ENCODE measurements around the gene NCOR1.
A peak's percentile ranks its signal among the peaks of the same experiment; 100 is the strongest.
"Not testable (repeated sequence)": the region's sequence is repeated elsewhere in the genome, so short reads cannot be mapped to it uniquely, and the experiment has no call there.

Gene NCOR1

DNA sequence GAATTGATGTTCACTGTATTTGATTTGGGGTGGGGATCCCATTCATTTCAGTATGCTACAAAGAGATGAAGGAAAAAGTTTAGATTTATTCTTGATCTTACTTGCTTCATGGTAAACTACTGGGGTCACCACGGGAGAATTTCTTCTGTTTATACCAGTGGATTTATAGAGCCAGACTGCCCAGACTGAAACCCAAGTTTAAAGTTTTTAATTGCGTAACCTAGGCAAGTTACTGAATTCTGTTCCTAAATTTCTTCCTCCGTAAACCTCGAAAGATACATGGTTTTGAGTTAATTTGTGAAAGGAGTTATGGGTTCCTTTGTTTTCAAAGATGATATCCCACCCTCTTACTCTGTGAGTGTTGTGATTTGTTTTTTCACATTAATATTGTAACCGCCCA, 28.1 kb upstream of the NCOR1 start:
- DNase-seq (ENCODE audit: low spot score) = no peak
- TF ChIP-seq, protein P1, sequence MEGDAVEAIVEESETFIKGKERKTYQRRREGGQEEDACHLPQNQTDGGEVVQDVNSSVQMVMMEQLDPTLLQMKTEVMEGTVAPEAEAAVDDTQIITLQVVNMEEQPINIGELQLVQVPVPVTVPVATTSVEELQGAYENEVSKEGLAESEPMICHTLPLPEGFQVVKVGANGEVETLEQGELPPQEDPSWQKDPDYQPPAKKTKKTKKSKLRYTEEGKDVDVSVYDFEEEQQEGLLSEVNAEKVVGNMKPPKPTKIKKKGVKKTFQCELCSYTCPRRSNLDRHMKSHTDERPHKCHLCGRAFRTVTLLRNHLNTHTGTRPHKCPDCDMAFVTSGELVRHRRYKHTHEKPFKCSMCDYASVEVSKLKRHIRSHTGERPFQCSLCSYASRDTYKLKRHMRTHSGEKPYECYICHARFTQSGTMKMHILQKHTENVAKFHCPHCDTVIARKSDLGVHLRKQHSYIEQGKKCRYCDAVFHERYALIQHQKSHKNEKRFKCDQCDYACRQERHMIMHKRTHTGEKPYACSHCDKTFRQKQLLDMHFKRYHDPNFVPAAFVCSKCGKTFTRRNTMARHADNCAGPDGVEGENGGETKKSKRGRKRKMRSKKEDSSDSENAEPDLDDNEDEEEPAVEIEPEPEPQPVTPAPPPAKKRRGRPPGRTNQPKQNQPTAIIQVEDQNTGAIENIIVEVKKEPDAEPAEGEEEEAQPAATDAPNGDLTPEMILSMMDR (IDR thresholded peaks at IDR 0.05; ENCODE audit: extremely low read depth, insufficient read depth, missing control alignments) = no peak

DNA sequence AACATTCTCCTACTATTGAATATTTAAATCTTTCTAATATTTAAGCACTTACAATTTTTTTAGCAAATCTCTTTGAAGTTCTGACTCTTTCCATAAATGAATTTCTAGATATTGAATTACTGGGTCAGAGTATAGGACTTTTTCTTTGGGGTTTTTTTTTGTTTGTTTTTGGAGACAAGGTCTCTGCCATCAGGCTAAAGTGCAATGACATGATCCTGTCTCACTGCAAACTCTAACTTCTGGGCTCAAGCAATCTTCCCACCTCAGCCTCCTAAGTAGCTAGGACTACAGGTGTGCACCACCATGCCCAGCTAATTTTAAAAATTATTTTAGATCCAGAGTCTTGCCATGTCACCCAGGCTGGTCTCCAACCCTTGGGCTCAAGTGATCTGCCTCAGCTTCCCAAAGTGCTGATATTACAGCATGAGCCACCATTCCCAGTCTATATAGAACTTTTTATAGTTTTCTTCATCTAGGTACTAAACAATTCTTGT, 26.6 kb upstream of the NCOR1 start:
- DNase-seq (ENCODE audit: low spot score) = no peak
- in situ Hi-C loops (cut with MboI; ENCODE audit: low pct_unique_long_range_greater_than_20kb, low sequenced_read_pairs, unreplicated experiment) = no loop called here
- TF ChIP-seq, protein P1 (IDR thresholded peaks at IDR 0.05; ENCODE audit: extremely low read depth, insufficient read depth, missing control alignments) = no peak

More for the DNA sequence above, 28.1 kb upstream of the NCOR1 start:
- in situ Hi-C loops (cut with MboI; ENCODE audit: low pct_unique_long_range_greater_than_20kb, low sequenced_read_pairs, unreplicated experiment) = no loop called here

DNA sequence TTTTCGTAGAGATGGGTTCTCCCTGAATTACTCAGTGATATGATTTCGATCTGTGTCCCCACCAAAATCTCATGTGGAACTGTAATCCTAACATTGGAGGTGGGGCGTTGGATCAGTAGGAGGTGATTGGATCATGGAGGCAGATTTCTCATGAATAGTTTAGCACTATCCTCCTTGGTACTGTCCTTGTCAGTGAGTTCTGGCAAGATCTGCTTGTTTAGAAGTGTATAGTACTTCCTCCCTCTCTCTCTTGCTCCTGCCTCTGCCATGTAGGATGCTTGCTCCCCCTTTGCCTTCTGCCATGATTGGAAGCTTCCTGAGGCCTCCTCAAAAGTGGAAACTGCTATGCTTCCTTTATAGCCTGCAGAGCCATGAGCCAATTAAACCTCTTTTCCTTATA, 24.6 kb upstream of the NCOR1 start:
- TF ChIP-seq, protein P1 (IDR thresholded peaks at IDR 0.05; ENCODE audit: extremely low read depth, insufficient read depth, missing control alignments) = no peak
- DNase-seq (ENCODE audit: low spot score) = no peak
- in situ Hi-C loops (cut with MboI; ENCODE audit: low pct_unique_long_range_greater_than_20kb, low sequenced_read_pairs, unreplicated experiment) = no loop called here

DNA sequence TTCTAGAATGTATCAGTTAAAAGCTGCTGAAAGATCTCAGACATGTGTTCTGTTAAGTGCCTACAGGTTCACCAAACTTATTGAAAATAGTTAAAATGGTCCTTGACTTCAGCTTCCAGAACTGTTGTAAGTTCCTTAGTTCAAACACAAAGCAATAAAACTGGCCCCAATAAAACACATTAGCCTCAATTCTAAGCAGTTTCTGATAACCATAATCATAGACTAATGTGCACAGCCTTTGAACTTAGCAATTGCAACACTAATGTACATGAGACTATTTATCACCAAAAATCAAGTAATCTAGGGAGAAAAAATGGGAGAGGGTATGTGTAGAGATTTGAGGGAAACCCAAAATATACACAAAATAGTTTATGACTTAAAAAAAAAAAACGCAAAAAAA, 17.1 kb upstream of the NCOR1 start:
- TF ChIP-seq, protein P1 (IDR thresholded peaks at IDR 0.05; ENCODE audit: extremely low read depth, insufficient read depth, missing control alignments) = no peak
- no peak for DNase-seq (ENCODE audit: low spot score)
- in situ Hi-C loops (cut with MboI; ENCODE audit: low pct_unique_long_range_greater_than_20kb, low sequenced_read_pairs, unreplicated experiment) = no loop called here

DNA sequence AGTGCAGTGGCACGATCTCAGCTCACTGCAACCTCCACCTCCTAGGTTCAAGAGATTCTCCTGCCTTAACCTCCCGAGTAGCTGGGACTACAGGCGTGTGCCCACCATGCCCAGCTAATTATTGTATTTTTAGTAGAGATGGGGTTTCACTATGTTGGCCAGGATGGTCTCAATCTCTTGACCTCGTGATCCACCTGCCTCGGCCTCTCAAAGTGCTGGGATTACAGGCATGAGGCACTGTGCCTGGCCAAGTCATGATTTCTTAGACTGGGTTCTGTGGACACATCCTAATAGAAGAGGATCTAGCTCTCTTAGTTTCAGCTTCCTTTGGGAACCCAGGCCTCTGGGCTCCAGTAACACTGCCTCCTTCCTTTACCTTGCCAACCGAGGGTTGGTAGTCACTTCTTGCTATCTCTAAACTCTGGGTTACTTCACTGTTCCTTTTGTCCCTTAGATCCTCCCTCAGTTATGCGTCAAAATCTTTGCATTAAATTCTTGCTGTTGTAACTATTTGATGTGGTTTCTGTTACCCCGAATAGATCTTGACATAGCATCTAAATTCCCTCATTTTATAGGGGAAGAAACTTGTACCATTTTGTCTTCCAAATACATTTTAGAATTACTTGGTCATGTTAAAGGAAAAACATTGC, 14.7 kb upstream of the NCOR1 start:
- in situ Hi-C loops (cut with MboI; ENCODE audit: low pct_unique_long_range_greater_than_20kb, low sequenced_read_pairs, unreplicated experiment) = not testable (repeated sequence)

DNA sequence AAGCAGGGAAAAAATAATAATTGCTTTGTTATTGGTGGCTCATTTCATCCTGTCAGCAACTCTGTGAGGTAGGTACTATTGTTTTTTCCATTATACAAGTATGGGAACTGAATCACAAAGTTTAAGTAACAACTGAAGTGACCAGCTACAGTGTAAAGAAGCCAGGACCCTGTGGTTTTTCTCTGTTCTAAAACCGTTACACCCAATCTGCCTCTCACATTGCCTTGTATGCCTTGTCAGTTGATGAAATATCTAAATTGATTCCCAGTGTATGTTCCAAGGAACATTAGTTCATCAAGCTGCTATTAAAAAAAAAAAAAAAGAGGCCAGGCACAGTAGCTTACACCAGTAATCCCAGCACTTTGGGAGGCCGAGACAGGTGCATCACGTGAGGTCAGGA, 7.1 kb upstream of the NCOR1 start:
- TF ChIP-seq, protein P1 (IDR thresholded peaks at IDR 0.05; ENCODE audit: extremely low read depth, insufficient read depth, missing control alignments) = no peak
- in situ Hi-C loops (cut with MboI; ENCODE audit: low pct_unique_long_range_greater_than_20kb, low sequenced_read_pairs, unreplicated experiment) = no loop called here

More for the DNA sequence above, 14.7 kb upstream of the NCOR1 start:
- DNase-seq (ENCODE audit: low spot score) = not testable (repeated sequence)

DNA sequence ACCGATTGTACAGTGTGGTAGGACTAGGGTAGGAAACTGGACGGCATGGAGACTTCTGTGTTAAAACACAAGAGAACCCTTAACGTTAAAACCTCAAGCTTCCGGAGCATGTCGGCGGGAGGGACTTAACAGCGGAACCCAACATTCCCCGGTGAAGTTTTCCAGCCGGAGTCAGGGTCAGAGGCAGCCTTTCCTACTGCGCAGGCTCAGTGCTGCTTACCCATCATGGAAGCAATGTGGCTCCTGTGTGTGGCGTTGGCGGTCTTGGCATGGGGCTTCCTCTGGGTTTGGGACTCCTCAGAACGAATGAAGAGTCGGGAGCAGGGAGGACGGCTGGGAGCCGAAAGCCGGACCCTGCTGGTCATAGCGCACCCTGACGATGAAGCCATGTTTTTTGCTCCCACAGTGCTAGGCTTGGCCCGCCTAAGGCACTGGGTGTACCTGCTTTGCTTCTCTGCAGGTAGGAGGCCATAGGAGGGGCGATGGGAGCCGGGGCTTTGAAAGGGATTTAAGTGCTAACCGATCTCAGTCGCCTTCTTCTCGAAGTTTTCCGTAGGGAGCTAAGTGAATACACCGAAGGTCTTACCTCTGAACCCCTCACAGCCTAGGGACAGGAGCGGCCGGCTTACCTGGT, 1.8 kb upstream of the NCOR1 start, which contains the start of gene PIGL:
TSS of gene PIGL (plus strand) at position 209 of the 634 bp plus-strand sequence. CDS start at position 226, 17 bp downstream.
- peak; percentile 80 for DNase-seq (ENCODE audit: low spot score)
- in situ Hi-C loops (cut with MboI; ENCODE audit: low pct_unique_long_range_greater_than_20kb, low sequenced_read_pairs, unreplicated experiment) = no loop called here
- TF ChIP-seq, protein P1 (IDR thresholded peaks at IDR 0.05; ENCODE audit: extremely low read depth, insufficient read depth, missing control alignments) = no peak

More for the DNA sequence above, 7.1 kb upstream of the NCOR1 start:
- no peak for DNase-seq (ENCODE audit: low spot score)

DNA sequence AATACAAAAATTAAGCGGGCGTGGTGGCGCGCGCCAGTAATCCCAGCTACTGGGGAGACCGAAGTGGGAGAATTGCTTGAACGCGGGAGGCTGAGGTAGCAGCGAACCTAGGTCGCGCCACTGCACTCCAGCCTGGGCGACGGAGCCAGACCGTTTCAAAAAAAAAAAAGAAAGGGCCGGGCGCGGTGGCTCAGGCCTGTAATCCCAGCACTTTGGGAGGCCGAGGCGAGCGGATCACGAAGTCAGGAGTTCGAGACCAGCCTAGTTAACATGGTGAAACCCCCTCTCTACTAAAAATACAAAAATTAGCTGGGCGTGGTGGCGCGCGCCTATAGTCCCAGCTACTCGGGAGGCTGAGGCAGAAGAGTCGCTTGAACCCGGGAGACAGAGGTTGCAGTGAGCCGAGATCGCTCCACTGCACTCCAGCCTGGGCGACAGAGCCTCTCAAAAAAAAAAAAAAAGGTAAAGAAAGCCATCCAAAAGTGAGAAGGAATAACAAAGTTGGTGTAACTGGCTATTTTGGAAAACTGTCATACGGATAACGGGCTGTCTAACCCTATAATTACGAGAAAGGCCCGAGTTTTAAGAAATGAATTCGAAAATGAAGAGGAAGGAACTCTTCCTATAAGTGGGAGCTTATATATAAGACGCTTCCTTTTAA, 1.1 kb upstream of the NCOR1 start:
- in situ Hi-C loops (cut with MboI; ENCODE audit: low pct_unique_long_range_greater_than_20kb, low sequenced_read_pairs, unreplicated experiment); DNase-seq (ENCODE audit: low spot score): not testable (repeated sequence)

All from GM13977 (cell line).